Astrocyte (in vitro differentiated cells and primary cell): ENCODE measurements around the gene NNT. TPM values are rescaled to one million over a fixed set of nuclear protein-coding genes. Genes with fewer than 3 reads are reported as not detected.
"Not testable (repeated sequence)": the region's sequence is repeated elsewhere in the genome, so short reads cannot be mapped to it uniquely, and the experiment has no call there.

Experiments
- DNase-seq: peaks from one replicate; pipeline ENCODE4 v3.0.0-alpha.2; 2010; ENCODE audit warnings: low read depth
- FAIRE-seq: peaks from 2 replicates; lab custom pipeline; 2011; peaks lifted over from hg19 to GRCh38; lab: Jason Lieb, UNC
- H2AFZ ChIP-seq: 2 replicates; pipeline ENCODE4 v1.6.0; 2012; ENCODE audit warnings: low read depth, low read length, inconsistent platforms
- H3K27ac ChIP-seq: 2 replicates; pipeline ENCODE4 v1.5.1; 2011; ENCODE audit warnings: low read depth, low read length, inconsistent platforms
- H3K27me3 ChIP-seq: 2 replicates; pipeline ENCODE4 v1.6.0; 2011; ENCODE audit warnings: low read length, inconsistent platforms; ENCODE audit not compliant: insufficient read depth
- H3K36me3 ChIP-seq: 2 replicates; pipeline ENCODE4 v1.5.1; 2011; ENCODE audit warnings: low read length, inconsistent platforms; ENCODE audit not compliant: insufficient read depth
- H3K4me1 ChIP-seq: 2 replicates; pipeline ENCODE4 v1.5.1; 2011; ENCODE audit warnings: low read length, inconsistent platforms; ENCODE audit not compliant: insufficient read depth
- H3K4me2 ChIP-seq: 2 replicates; pipeline ENCODE4 v1.6.0; 2012; ENCODE audit warnings: low read length, inconsistent platforms
- H3K4me3 ChIP-seq: 2 replicates; pipeline ENCODE4 v1.5.1; 2011; ENCODE audit warnings: low read depth, mild to moderate bottlenecking, low read length, inconsistent platforms; ENCODE audit not compliant: insufficient read depth
- H3K79me2 ChIP-seq: 2 replicates; pipeline ENCODE4 v1.6.0; 2012; ENCODE audit warnings: mild to moderate bottlenecking, low read length, inconsistent platforms; ENCODE audit not compliant: insufficient read depth
- H3K9ac ChIP-seq: 2 replicates; pipeline ENCODE4 v1.6.0; 2012; ENCODE audit warnings: mild to moderate bottlenecking, low read length, inconsistent platforms
- H3K9me3 ChIP-seq: 2 replicates; pipeline ENCODE4 v1.5.1; 2012; ENCODE audit warnings: low read depth, mild to moderate bottlenecking, low read length, inconsistent platforms; ENCODE audit not compliant: insufficient read depth
- H4K20me1 ChIP-seq: 2 replicates; pipeline ENCODE4 v1.6.0; 2012; ENCODE audit warnings: low read length, inconsistent platforms; ENCODE audit not compliant: insufficient read depth
- H3K27ac Mint-ChIP-seq: one replicate; pipeline ENCODE4 v1.8.0; 2021; ENCODE audit warnings: mild to moderate bottlenecking, mixed read lengths; ENCODE audit not compliant: unreplicated experiment
- H3K27me3 Mint-ChIP-seq: one replicate; pipeline ENCODE4 v1.8.0; 2021; ENCODE audit warnings: low read depth, mixed read lengths; ENCODE audit not compliant: unreplicated experiment
- H3K36me3 Mint-ChIP-seq: one replicate; pipeline ENCODE4 v1.8.0; 2021; ENCODE audit warnings: low read depth, mixed read lengths; ENCODE audit not compliant: unreplicated experiment
- H3K4me1 Mint-ChIP-seq: one replicate; pipeline ENCODE4 v1.8.0; 2021; ENCODE audit warnings: low read depth, mixed read lengths; ENCODE audit not compliant: unreplicated experiment
- H3K4me3 Mint-ChIP-seq: one replicate; pipeline ENCODE4 v1.8.0; 2021; ENCODE audit warnings: mild to moderate bottlenecking, moderate library complexity, mixed read lengths; ENCODE audit not compliant: unreplicated experiment
- H3K9me3 Mint-ChIP-seq: one replicate; pipeline ENCODE4 v1.8.0; 2021; ENCODE audit warnings: mild to moderate bottlenecking, mixed read lengths; ENCODE audit not compliant: unreplicated experiment
- CTCF ChIP-seq: IDR thresholded peaks from 2 replicates; pipeline ENCODE4 v1.5.1; 2011; ENCODE audit warnings: low read depth, mild to moderate bottlenecking, inconsistent platforms, low read length, moderate library complexity; ENCODE audit not compliant: insufficient read depth
- EZH2 ChIP-seq: IDR thresholded peaks from 2 replicates; pipeline ENCODE4 v1.6.1; 2012; ENCODE audit warnings: mild to moderate bottlenecking, low read length, inconsistent platforms; ENCODE audit not compliant: insufficient read depth
- total RNA-seq: library from RNA; stranded (reverse); gene quantifications from 2 replicates; pipeline ENCODE4 v1.2.1, GENCODE V29; 2021

Gene NNT
- total RNA-seq, 1 donor from 2014 or later = 44.3 TPM

- Mint-ChIP-seq H3K4me3 (no peak overlapping the region), H3K9me3 (no peaks in the 10 kb centered on the region)
- no peak for FAIRE-seq
These were observed 31.7 kb upstream of the NNT start for GRCh38 chr5:43571237-43571636.

GRCh38 chr5:43572357-43572756 is 30.6 kb upstream of the NNT start:
- no peak overlapping the region for H3K4me2 ChIP-seq
- H3K4me3 ChIP-seq = no peak overlapping the region
- no peak overlapping the region for H3K9ac ChIP-seq
- H3K4me1 ChIP-seq = no peaks in the 10 kb centered on the region
- DNase-seq = peak; percentile 25
- no peaks in the 10 kb centered on the region for H3K79me2 ChIP-seq
- H3K9me3 Mint-ChIP-seq = peaks cover 4% of the 10 kb centered on the region
- no peaks in the 10 kb centered on the region for H3K36me3 ChIP-seq
- H4K20me1 ChIP-seq = no peaks in the 10 kb centered on the region
- H3K27me3 ChIP-seq = no peaks in the 10 kb centered on the region
- H3K27ac Mint-ChIP-seq = no peak overlapping the region
- no peak for TF ChIP-seq EZH2
- no peak for TF ChIP-seq CTCF
- H3K27me3 Mint-ChIP-seq = no peaks in the 10 kb centered on the region
- H3K36me3 Mint-ChIP-seq = peaks cover 14% of the 10 kb centered on the region
- H3K9me3 ChIP-seq = no peaks in the 10 kb centered on the region
- H3K27ac ChIP-seq = no peak overlapping the region
- no peaks in the 10 kb centered on the region for H3K4me1 Mint-ChIP-seq
- no peak overlapping the region for H3K4me3 Mint-ChIP-seq
- FAIRE-seq = no peak
- H2AFZ ChIP-seq = no peak overlapping the region

More at GRCh38 chr5:43571237-43571636, 31.7 kb upstream of the NNT start:
- Histone ChIP-seq H3K4me2 (no peak overlapping the region), H3K9me3 (no peaks in the 10 kb centered on the region), H3K79me2 (no peaks in the 10 kb centered on the region), H4K20me1 (no peaks in the 10 kb centered on the region), H3K4me1 (no peaks in the 10 kb centered on the region), H2AFZ (no peak overlapping the region), H3K36me3 (no peaks in the 10 kb centered on the region), H3K4me3 (no peak overlapping the region), H3K27ac (no peak overlapping the region), H3K9ac (no peak overlapping the region), H3K27me3 (no peaks in the 10 kb centered on the region)
- Mint-ChIP-seq H3K27ac (no peak overlapping the region), H3K27me3 (no peaks in the 10 kb centered on the region), H3K4me1 (no peaks in the 10 kb centered on the region), H3K36me3 (peaks cover 5% of the 10 kb centered on the region)
- TF ChIP-seq EZH2 (no peak), CTCF (no peak)
- no peak for DNase-seq

- Histone ChIP-seq H3K9me3 (no peaks in the 10 kb centered on the region), H2AFZ (no peak overlapping the region), H3K79me2 (no peaks in the 10 kb centered on the region), H3K9ac (no peak overlapping the region), H3K4me1 (no peaks in the 10 kb centered on the region), H4K20me1 (no peaks in the 10 kb centered on the region), H3K36me3 (no peaks in the 10 kb centered on the region), H3K4me2 (no peak overlapping the region), H3K27ac (no peak overlapping the region), H3K4me3 (no peak overlapping the region), H3K27me3 (no peaks in the 10 kb centered on the region)
- Mint-ChIP-seq H3K4me3 (no peak overlapping the region), H3K4me1 (no peaks in the 10 kb centered on the region), H3K36me3 (peaks cover 14% of the 10 kb centered on the region), H3K9me3 (peaks cover 4% of the 10 kb centered on the region), H3K27ac (no peak overlapping the region), H3K27me3 (no peaks in the 10 kb centered on the region)
- no peak for FAIRE-seq
- TF ChIP-seq EZH2 = no peak
- no peak for TF ChIP-seq CTCF
- DNase-seq = peak; percentile 22
These were observed 29.9 kb upstream of the NNT start for GRCh38 chr5:43573058-43573457.

GRCh38 chr5:43580402-43581210 is 22.4 kb upstream of the NNT start:
- H3K27me3 ChIP-seq, FAIRE-seq, H3K9me3 ChIP-seq, H3K4me3 ChIP-seq, H4K20me1 ChIP-seq, H3K9ac ChIP-seq, H3K36me3 ChIP-seq, H3K4me3 Mint-ChIP-seq, DNase-seq, H2AFZ ChIP-seq, H3K27ac Mint-ChIP-seq, H3K79me2 ChIP-seq, H3K4me1 Mint-ChIP-seq, H3K27me3 Mint-ChIP-seq, H3K9me3 Mint-ChIP-seq, H3K4me1 ChIP-seq, H3K4me2 ChIP-seq, H3K27ac ChIP-seq: not testable (repeated sequence)
- H3K36me3 Mint-ChIP-seq = peaks cover 12% of the 10 kb centered on the region
